ENCODE results near the gene ZNHIT3. TPM values are rescaled to one million over a fixed set of nuclear protein-coding genes. Genes with fewer than 3 reads are reported as not detected.
A peak's percentile ranks its signal among the peaks of the same experiment; 100 is the strongest.

The ZNHIT3 gene
- total RNA-seq, 2 experiments from 2014 or later = 46.5 to 50.5 TPM

GRCh38 chr17:36544307-36545076 lies 58.0 kb downstream of the ZNHIT3 start, which contains the start of gene GGNBP2:
GGNBP2 (plus strand) TSS chr17:36544919; CDS start chr17:36545725, 806 bp downstream.
- CTCF ChIA-PET = interaction anchor here (1.2 to 4.6 kb wide), 2 partner anchors 7 to 10 kb away, joined by 3 to 22 read pairs; partner anchors contain the start of genes MYO19 and PIGW
- POLR2A ChIA-PET = interaction anchor here (0.9 to 6.4 kb wide), 4 partner anchors 9 to 58 kb away, joined by 3 to 91 read pairs (median 3); partner anchors contain the start of genes MYO19 and PIGW
- peaks cover 31% of the 10 kb centered on the region for H3K36me3 Mint-ChIP-seq (ENCODE audit: low read depth)
- H3K27ac Mint-ChIP-seq = peak within 1 kb of the TSS; percentile 96
- intact Hi-C loops (cut with micrococcal nuclease) = no loop called here
- no peaks in the 10 kb centered on the region for H3K9me3 Mint-ChIP-seq
- peaks cover 23% of the 10 kb centered on the region for H3K4me1 Mint-ChIP-seq (ENCODE audit: low read depth)
- no peaks in the 10 kb centered on the region for H3K27me3 Mint-ChIP-seq
- DNase-seq (peak; percentile 92), ATAC-seq (peak; percentile 67)
- TF ChIP-seq CTCF (IDR thresholded peaks at IDR 0.05) = no peak
- H3K4me3 Mint-ChIP-seq = peak within 1 kb of the TSS; percentile 98

- peak; percentile 43 for ATAC-seq
- CTCF ChIA-PET = interaction anchor here (1.2 to 4.6 kb wide), 2 partner anchors 8 to 10 kb away, joined by 3 to 22 read pairs; partner anchors contain the start of genes MYO19 and PIGW
- peaks cover 31% of the 10 kb centered on the region for H3K36me3 Mint-ChIP-seq (ENCODE audit: low read depth)
These were observed 58.6 kb downstream of the ZNHIT3 start for GRCh38 chr17:36545077-36545464.

More at GRCh38 chr17:36545077-36545464, 58.6 kb downstream of the ZNHIT3 start:
- intact Hi-C loops (cut with micrococcal nuclease) = no loop called here
- H3K9me3 Mint-ChIP-seq = no peaks in the 10 kb centered on the region
- H3K27ac Mint-ChIP-seq = peak overlapping the region; percentile 96
- POLR2A ChIA-PET = interaction anchor here (0.8 to 6.4 kb wide), 3 partner anchors 9 to 57 kb away, joined by 4 to 91 read pairs (median 10); partner anchors contain the start of genes MRM1, MYO19 and PIGW
- no peak for DNase-seq
- H3K27me3 Mint-ChIP-seq = no peaks in the 10 kb centered on the region
- peaks cover 28% of the 10 kb centered on the region for H3K4me1 Mint-ChIP-seq (ENCODE audit: low read depth)
- TF ChIP-seq CTCF (IDR thresholded peaks at IDR 0.05) = no peak
- peak overlapping the region; percentile 98 for H3K4me3 Mint-ChIP-seq

Other genes with a start within 250 kb of the ZNHIT3 start
- gene TBC1D3I, start 222.1 kb upstream of the ZNHIT3 start, total RNA-seq = under 1 TPM; 0.38 to 0.45 TPM
- not detected for gene TBC1D3G, start 162.8 kb upstream of the ZNHIT3 start, total RNA-seq
- gene TBC1D3H, start 98.2 kb upstream of the ZNHIT3 start, total RNA-seq = not detected
- gene MYO19, start 48.2 kb downstream of the ZNHIT3 start, total RNA-seq = 100 to 1,000 TPM; 106 to 114 TPM
- 10 to 100 TPM; 11.0 to 11.9 TPM for gene PIGW, start 48.3 kb downstream of the ZNHIT3 start, total RNA-seq
- gene GGNBP2, start 58.2 kb downstream of the ZNHIT3 start, total RNA-seq = 10 to 100 TPM; 82.9 to 87.4 TPM
- 1 to 10 TPM; 8.6 to 9.2 TPM for gene DHRS11, start 105.2 kb downstream of the ZNHIT3 start, total RNA-seq
- 10 to 100 TPM; 24.5 to 27.4 TPM for gene MRM1, start 114.9 kb downstream of the ZNHIT3 start, total RNA-seq